ENCODE results near the gene ZBTB43.

Gene ZBTB43

GRCh38 chr9:126829035-126829434, 24.2 kb downstream of the ZBTB43 start:
- DNase-seq (ENCODE audit: low spot score): no peak

- DNase-seq (ENCODE audit: low spot score): no peak
Measured at GRCh38 chr9:126830827-126831226, 26.0 kb downstream of the ZBTB43 start.

GRCh38 chr9:126832440-126832839, 27.6 kb downstream of the ZBTB43 start:
- no peak for DNase-seq (ENCODE audit: low spot score)

GRCh38 chr9:126833020-126833419, 28.2 kb downstream of the ZBTB43 start:
- DNase-seq (ENCODE audit: low spot score): no peak

- DNase-seq (ENCODE audit: low spot score): no peak
Measured at GRCh38 chr9:126833710-126834345, 29.0 kb downstream of the ZBTB43 start.

- no peak for DNase-seq (ENCODE audit: low spot score)
Measured at GRCh38 chr9:126834672-126835071, 29.8 kb downstream of the ZBTB43 start.

- no peak for DNase-seq (ENCODE audit: low spot score)
Measured at GRCh38 chr9:126836216-126836615, 31.4 kb downstream of the ZBTB43 start.

GRCh38 chr9:126838055-126838811, 33.4 kb downstream of the ZBTB43 start:
- DNase-seq (ENCODE audit: low spot score): no peak

GRCh38 chr9:126838895-126839294, 34.1 kb downstream of the ZBTB43 start:
- peak; percentile 74 for DNase-seq (ENCODE audit: low spot score)

- DNase-seq (ENCODE audit: low spot score): no peak
Measured at GRCh38 chr9:126839301-126839700, 34.5 kb downstream of the ZBTB43 start.

GRCh38 chr9:126842220-126842842, 37.5 kb downstream of the ZBTB43 start:
- no peak for DNase-seq (ENCODE audit: low spot score)

- peak; percentile 93 for DNase-seq (ENCODE audit: low spot score)
Measured at GRCh38 chr9:126842977-126843799, 38.3 kb downstream of the ZBTB43 start.

- DNase-seq (ENCODE audit: low spot score): no peak
Measured at GRCh38 chr9:126844085-126844484, 39.2 kb downstream of the ZBTB43 start.

- no peak for DNase-seq (ENCODE audit: low spot score)
Measured at GRCh38 chr9:126847051-126847450, 42.2 kb downstream of the ZBTB43 start.

- no peak for DNase-seq (ENCODE audit: low spot score)
Measured at GRCh38 chr9:126849591-126850225, 44.9 kb downstream of the ZBTB43 start.

GRCh38 chr9:126851286-126851880, 46.5 kb downstream of the ZBTB43 start:
- DNase-seq (ENCODE audit: low spot score): no peak

GRCh38 chr9:126852086-126852688, 47.3 kb downstream of the ZBTB43 start:
- no peak for DNase-seq (ENCODE audit: low spot score)

GRCh38 chr9:126853667-126854066, 48.8 kb downstream of the ZBTB43 start:
- DNase-seq (ENCODE audit: low spot score): no peak

- DNase-seq (ENCODE audit: low spot score): no peak
Measured at GRCh38 chr9:126854734-126855133, 49.9 kb downstream of the ZBTB43 start.

GRCh38 chr9:126856326-126856877, 51.6 kb downstream of the ZBTB43 start:
- no peak for DNase-seq (ENCODE audit: low spot score)
